ENCODE measurements around the gene SLCO2B1. TPM values are rescaled to one million over a fixed set of nuclear protein-coding genes. Genes with fewer than 3 reads are reported as not detected.

SLCO2B1 gene
- total RNA-seq, 1 experiment from 2014 or later, result not detected

DNA sequence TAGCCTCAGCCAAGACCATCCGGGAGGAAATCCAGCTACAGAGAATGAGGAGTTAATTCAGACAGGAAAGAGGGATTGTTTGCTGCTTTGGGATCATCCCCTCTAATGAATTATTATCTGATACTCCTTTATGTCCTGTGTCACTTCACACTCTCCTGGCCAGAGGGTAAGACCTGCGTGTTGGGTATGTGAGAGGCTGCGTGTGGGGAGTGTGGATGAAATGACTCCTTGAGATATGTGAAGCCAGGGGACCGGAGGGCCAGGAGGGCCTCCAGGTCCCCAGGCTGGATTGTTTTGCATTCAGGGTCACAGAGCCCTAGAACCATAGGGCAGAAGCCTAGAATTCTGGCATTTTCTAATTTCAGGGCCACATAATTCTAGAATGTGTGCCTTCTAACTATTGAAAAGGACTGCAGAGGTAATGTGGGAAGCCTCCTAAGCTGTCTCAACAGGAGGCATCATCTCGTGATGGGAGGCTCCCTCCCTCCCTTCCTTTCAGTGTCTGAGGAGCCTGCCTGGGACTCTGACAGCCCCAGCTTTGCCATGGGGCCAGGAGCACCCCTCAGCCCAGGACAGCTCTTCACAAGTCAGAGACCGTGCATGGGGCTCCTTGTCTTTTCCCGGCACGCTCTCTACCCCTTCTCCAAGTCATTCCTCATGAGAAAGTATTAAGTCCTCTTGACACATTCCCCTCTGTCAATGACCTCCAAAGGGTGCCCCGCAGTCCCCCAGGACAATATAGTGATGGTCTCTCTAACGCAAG lies 93.3 kb downstream of the SLCO2B1 start:
- H3K79me2 ChIP-seq (ENCODE audit: low read length), result no peaks in the 10 kb centered on the region
- no peaks in the 10 kb centered on the region for H3K9me3 ChIP-seq (ENCODE audit: low read length)
- H3K4me3 ChIP-seq (ENCODE audit: low read length), result no peak overlapping the region
- no peaks in the 10 kb centered on the region for H3K4me1 ChIP-seq (ENCODE audit: low read length)
- no peaks in the 10 kb centered on the region for H3K9me2 ChIP-seq (replicated peaks; ENCODE audit: insufficient read depth, low read length)
- no peak overlapping the region for H3K9ac ChIP-seq (ENCODE audit: low read length)
- H3K27ac ChIP-seq (ENCODE audit: low read length), result no peak overlapping the region
- H3K27me3 ChIP-seq (ENCODE audit: low read length), result no peaks in the 10 kb centered on the region
- no peaks in the 10 kb centered on the region for H3K36me3 ChIP-seq (ENCODE audit: insufficient read depth, low read length)
- H2AFZ ChIP-seq (ENCODE audit: low read length), result no peak overlapping the region
- H4K20me1 ChIP-seq (ENCODE audit: insufficient read depth, low read depth, low read length), result no peaks in the 10 kb centered on the region
- no peak overlapping the region for H3K4me2 ChIP-seq (ENCODE audit: low read depth, low read length, poor library complexity, severe bottlenecking)
- DNase-seq, result no peak

DNA sequence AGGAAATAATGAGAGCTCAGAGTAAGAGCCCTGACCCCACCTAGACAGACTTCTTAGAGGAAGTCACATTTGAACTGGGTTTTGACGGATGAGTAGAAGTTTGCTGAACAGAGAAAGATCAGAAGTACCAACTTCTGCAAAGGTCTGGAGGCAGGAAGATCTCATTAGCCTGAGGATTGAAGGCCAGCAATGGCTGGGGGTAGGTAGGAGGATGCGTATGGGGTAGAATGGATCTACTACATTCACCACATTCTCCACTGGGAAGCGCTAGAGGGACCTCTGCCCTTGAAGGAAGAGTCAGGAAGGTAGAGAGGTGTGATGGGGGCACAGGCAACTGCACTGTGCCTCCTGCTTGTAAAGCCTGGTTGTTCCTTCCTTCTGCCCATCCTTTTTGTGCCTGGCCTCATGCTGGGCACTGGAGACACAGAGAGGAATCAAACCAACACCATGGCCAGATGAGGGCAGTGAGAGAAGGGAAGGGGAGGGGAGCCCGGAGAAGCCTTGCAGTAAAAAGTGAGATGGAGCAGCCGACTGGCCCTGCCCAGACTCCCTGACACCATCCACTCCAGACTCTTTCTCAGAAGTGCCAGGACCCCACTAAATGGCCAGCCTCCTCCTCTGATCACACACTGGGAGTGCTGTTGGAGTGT lies 94.6 kb downstream of the SLCO2B1 start:
- Histone ChIP-seq H4K20me1 (ENCODE audit: insufficient read depth, low read depth, low read length) (no peaks in the 10 kb centered on the region), H3K4me2 (ENCODE audit: low read depth, low read length, poor library complexity, severe bottlenecking) (no peak overlapping the region), H3K79me2 (ENCODE audit: low read length) (no peaks in the 10 kb centered on the region), H3K4me1 (ENCODE audit: low read length) (no peaks in the 10 kb centered on the region), H3K9ac (ENCODE audit: low read length) (no peak overlapping the region), H2AFZ (ENCODE audit: low read length) (no peak overlapping the region), H3K36me3 (ENCODE audit: insufficient read depth, low read length) (no peaks in the 10 kb centered on the region), H3K9me2 (replicated peaks; ENCODE audit: insufficient read depth, low read length) (no peaks in the 10 kb centered on the region), H3K4me3 (ENCODE audit: low read length) (no peak overlapping the region), H3K9me3 (ENCODE audit: low read length) (no peaks in the 10 kb centered on the region), H3K27me3 (ENCODE audit: low read length) (no peaks in the 10 kb centered on the region), H3K27ac (ENCODE audit: low read length) (no peak overlapping the region)
- peak; percentile 55 for DNase-seq

DNA sequence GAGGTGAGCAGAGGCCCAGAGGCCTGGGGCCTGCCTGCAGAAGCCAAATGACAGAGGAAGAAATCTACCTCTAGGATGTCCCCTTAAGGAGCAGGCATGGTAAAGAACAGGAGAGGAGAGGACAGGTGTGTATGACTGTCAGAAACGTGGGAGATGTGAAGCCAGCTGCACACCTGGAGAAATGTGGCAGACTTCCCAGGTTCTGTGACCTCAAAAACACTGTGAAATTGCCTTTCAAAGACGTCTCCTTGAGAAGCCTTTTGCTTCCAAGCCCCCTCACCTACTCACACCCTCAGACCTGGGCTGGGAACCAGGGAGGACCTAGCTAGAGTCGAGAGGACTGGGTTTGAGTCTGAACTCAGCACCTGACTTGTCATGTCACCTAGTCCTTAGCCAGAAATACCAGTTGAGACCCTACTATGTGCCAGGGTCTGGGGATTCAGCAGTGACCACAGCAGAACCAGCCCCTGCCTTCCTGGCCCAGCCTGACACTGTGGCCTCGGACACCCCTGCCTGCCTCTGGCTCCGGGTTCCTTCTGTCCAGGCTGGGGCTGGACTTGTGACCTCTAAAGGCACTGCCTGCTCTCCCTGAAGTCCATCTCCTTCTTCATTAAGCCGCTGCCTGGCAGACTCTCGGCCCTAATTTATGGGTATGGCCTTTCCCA lies 95.2 kb downstream of the SLCO2B1 start:
- H3K4me3 ChIP-seq (ENCODE audit: low read length), result no peak overlapping the region
- no peak overlapping the region for H2AFZ ChIP-seq (ENCODE audit: low read length)
- H3K9ac ChIP-seq (ENCODE audit: low read length), result no peak overlapping the region
- no peaks in the 10 kb centered on the region for H3K27me3 ChIP-seq (ENCODE audit: low read length)
- no peaks in the 10 kb centered on the region for H4K20me1 ChIP-seq (ENCODE audit: insufficient read depth, low read depth, low read length)
- H3K36me3 ChIP-seq (ENCODE audit: insufficient read depth, low read length), result no peaks in the 10 kb centered on the region
- no peaks in the 10 kb centered on the region for H3K79me2 ChIP-seq (ENCODE audit: low read length)
- no peak overlapping the region for H3K4me2 ChIP-seq (ENCODE audit: low read depth, low read length, poor library complexity, severe bottlenecking)
- no peak overlapping the region for H3K27ac ChIP-seq (ENCODE audit: low read length)
- no peak for DNase-seq
- H3K4me1 ChIP-seq (ENCODE audit: low read length), result no peaks in the 10 kb centered on the region
- H3K9me3 ChIP-seq (ENCODE audit: low read length), result no peaks in the 10 kb centered on the region
- no peaks in the 10 kb centered on the region for H3K9me2 ChIP-seq (replicated peaks; ENCODE audit: insufficient read depth, low read length)

DNA sequence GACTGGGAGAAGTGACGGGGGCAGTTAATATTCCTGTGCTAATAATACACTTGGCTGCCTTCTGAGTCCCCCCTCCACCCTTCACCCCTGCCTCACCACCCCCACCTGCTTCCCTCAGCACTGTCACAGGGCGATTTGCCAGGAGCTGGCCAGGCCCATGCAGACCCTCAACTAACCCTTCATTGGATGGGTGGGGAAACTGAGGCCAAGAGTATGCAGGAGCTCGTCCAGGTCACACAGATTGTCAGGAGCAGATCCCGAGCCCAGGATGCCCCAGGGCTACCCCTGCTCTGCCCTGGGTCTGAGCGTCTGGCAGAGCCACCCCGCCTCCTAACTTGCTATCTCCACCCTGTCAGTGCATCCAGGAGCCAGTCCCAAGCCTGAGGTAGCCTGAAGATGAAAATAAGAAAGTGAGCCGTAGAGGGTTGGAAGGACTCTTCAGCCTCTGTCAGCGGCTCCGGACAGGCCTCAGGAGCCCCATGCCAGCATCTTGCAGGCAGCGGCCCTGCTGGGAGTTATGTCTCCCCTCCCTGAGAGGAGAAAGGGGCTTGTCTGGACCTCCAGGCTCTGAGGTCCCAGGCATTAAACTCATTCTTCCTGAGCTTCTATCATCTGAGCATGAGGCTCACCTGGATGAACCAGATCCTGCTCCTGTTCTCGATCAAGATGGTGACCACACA lies 95.9 kb downstream of the SLCO2B1 start:
- Histone ChIP-seq H3K27me3 (ENCODE audit: low read length) (no peaks in the 10 kb centered on the region), H3K4me3 (ENCODE audit: low read length) (no peak overlapping the region), H3K4me2 (ENCODE audit: low read depth, low read length, poor library complexity, severe bottlenecking) (no peak overlapping the region), H3K27ac (ENCODE audit: low read length) (no peak overlapping the region), H2AFZ (ENCODE audit: low read length) (no peak overlapping the region), H3K4me1 (ENCODE audit: low read length) (no peaks in the 10 kb centered on the region), H3K9me2 (replicated peaks; ENCODE audit: insufficient read depth, low read length) (no peaks in the 10 kb centered on the region), H3K36me3 (ENCODE audit: insufficient read depth, low read length) (no peaks in the 10 kb centered on the region), H3K9ac (ENCODE audit: low read length) (no peak overlapping the region), H4K20me1 (ENCODE audit: insufficient read depth, low read depth, low read length) (no peaks in the 10 kb centered on the region), H3K9me3 (ENCODE audit: low read length) (no peaks in the 10 kb centered on the region), H3K79me2 (ENCODE audit: low read length) (no peaks in the 10 kb centered on the region)
- no peak for DNase-seq

- Histone ChIP-seq H3K27ac (ENCODE audit: low read length) (no peak overlapping the region), H3K27me3 (ENCODE audit: low read length) (0 out of 2 replicates have a peak, but pooled peaks cover 2% of the 10 kb centered on the region)
Observed at GRCh38 chr11:75248924-75249256, 98.0 kb downstream of the SLCO2B1 start.

DNA sequence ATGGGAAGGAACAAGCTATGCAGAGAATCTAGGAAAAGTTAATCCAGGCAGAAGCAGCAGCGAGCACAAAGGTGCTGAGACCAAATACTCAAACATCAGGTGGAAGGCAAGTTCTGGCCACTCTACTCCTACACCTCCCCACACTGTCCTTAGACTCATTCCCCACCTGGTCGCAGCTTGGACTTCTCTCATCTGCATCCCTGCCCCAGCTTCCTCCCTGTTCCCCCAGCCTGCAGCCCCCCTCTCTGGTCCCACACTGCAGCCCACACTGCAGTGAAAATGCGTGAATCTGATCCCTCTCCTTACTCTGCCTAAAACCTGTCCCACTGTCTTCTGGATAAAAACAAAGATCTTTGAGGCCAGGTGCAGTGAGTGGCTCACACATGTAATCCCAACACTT lies 98.8 kb downstream of the SLCO2B1 start:
- Histone ChIP-seq H3K36me3 (ENCODE audit: insufficient read depth, low read length) (no peaks in the 10 kb centered on the region), H3K9me2 (replicated peaks; ENCODE audit: insufficient read depth, low read length) (no peaks in the 10 kb centered on the region), H3K27ac (ENCODE audit: low read length) (no peak overlapping the region), H3K9me3 (ENCODE audit: low read length) (peaks cover 2% of the 10 kb centered on the region; the same call in 1 of the 2 replicates), H3K79me2 (ENCODE audit: low read length) (no peaks in the 10 kb centered on the region), H3K4me2 (ENCODE audit: low read depth, low read length, poor library complexity, severe bottlenecking) (no peak overlapping the region), H3K4me3 (ENCODE audit: low read length) (no peak overlapping the region), H4K20me1 (ENCODE audit: insufficient read depth, low read depth, low read length) (no peaks in the 10 kb centered on the region), H3K4me1 (ENCODE audit: low read length) (no peaks in the 10 kb centered on the region), H3K9ac (ENCODE audit: low read length) (no peak overlapping the region), H2AFZ (ENCODE audit: low read length) (no peak overlapping the region), H3K27me3 (ENCODE audit: low read length) (0 out of 2 replicates have a peak, but pooled peaks cover 2% of the 10 kb centered on the region)
- no peak for DNase-seq

More at GRCh38 chr11:75248924-75249256, 98.0 kb downstream of the SLCO2B1 start:
- Histone ChIP-seq H4K20me1 (ENCODE audit: insufficient read depth, low read depth, low read length) (no peaks in the 10 kb centered on the region), H3K9me3 (ENCODE audit: low read length) (peaks cover 2% of the 10 kb centered on the region; the same call in 1 of the 2 replicates), H3K4me2 (ENCODE audit: low read depth, low read length, poor library complexity, severe bottlenecking) (no peak overlapping the region), H2AFZ (ENCODE audit: low read length) (no peak overlapping the region), H3K9ac (ENCODE audit: low read length) (no peak overlapping the region), H3K9me2 (replicated peaks; ENCODE audit: insufficient read depth, low read length) (no peaks in the 10 kb centered on the region), H3K4me1 (ENCODE audit: low read length) (no peaks in the 10 kb centered on the region), H3K4me3 (ENCODE audit: low read length) (no peak overlapping the region), H3K36me3 (ENCODE audit: insufficient read depth, low read length) (no peaks in the 10 kb centered on the region), H3K79me2 (ENCODE audit: low read length) (no peaks in the 10 kb centered on the region)
- DNase-seq, result no peak

- Histone ChIP-seq H3K4me2 (ENCODE audit: low read depth, low read length, poor library complexity, severe bottlenecking) (no peak overlapping the region), H3K4me3 (ENCODE audit: low read length) (no peak overlapping the region), H3K4me1 (ENCODE audit: low read length) (no peaks in the 10 kb centered on the region), H3K27me3 (ENCODE audit: low read length) (0 out of 2 replicates have a peak, but pooled peaks cover 2% of the 10 kb centered on the region), H3K9me3 (ENCODE audit: low read length) (peaks cover 2% of the 10 kb centered on the region; the same call in 1 of the 2 replicates), H3K27ac (ENCODE audit: low read length) (no peak overlapping the region), H3K79me2 (ENCODE audit: low read length) (no peaks in the 10 kb centered on the region), H4K20me1 (ENCODE audit: insufficient read depth, low read depth, low read length) (no peaks in the 10 kb centered on the region), H2AFZ (ENCODE audit: low read length) (no peak overlapping the region), H3K9ac (ENCODE audit: low read length) (no peak overlapping the region), H3K36me3 (ENCODE audit: insufficient read depth, low read length) (no peaks in the 10 kb centered on the region), H3K9me2 (replicated peaks; ENCODE audit: insufficient read depth, low read length) (no peaks in the 10 kb centered on the region)
- DNase-seq, result no peak
Observed at GRCh38 chr11:75254326-75254725, 103.4 kb downstream of the SLCO2B1 start.

Data from Karpas-422 (cell line).